GM21381 (cell line): Measurements from ENCODE around the gene TMEM79.

Experiments
- ATAC-seq: cut with Tn5 transposase; IDR thresholded peaks from one replicate; pipeline ENCODE4 v1.9.1; 2021; ENCODE audit warnings: mild to moderate bottlenecking, moderate library complexity; ENCODE audit not compliant: unreplicated experiment

TMEM79 gene, protein sequence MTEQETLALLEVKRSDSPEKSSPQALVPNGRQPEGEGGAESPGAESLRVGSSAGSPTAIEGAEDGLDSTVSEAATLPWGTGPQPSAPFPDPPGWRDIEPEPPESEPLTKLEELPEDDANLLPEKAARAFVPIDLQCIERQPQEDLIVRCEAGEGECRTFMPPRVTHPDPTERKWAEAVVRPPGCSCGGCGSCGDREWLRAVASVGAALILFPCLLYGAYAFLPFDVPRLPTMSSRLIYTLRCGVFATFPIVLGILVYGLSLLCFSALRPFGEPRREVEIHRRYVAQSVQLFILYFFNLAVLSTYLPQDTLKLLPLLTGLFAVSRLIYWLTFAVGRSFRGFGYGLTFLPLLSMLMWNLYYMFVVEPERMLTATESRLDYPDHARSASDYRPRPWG

DNA sequence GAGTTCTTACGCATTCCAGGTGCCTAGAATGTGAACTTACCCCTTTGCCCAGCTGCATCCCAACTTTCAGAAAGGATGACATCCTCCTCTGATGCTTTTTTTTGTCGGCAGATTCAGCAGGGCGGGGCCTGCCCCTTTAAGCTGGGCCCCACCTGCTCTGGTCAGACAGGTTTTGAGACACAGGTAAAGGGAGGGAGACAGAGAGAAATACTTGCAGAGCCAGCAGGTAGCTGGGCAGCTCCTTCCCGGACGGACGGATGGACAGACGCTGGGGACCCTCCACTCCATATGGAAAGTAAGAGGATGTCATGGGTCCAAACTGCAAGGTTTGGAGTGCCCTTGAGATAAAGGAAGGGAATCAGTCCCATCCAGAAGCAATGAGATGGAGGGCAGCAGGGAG, at the start of gene TMEM79:
TSS of gene TMEM79 (plus strand) at position 214 of the 400 bp plus-strand sequence. CDS start 902 bp downstream, outside the sequence.
- ATAC-seq, result no peak

DNA sequence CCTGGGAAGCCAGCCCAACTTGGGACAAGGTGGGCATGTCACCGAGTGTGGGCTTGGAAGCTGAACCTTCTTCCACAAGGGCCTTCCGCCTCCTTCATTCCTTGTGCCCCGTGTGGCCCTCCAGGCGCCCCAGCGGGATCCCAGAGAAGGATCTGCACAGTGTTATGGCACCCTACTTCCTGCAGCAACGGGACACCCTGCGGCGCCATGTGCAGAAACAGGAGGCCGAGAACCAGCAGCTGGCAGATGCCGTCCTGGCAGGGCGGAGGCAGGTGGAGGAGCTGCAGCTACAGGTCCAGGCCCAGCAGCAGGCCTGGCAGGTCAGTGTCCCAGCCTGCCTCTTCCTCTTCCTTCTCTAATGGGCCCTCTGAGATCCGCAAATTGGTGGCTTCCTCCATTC, 48.0 kb upstream of the TMEM79 start:
- no peak for ATAC-seq

DNA sequence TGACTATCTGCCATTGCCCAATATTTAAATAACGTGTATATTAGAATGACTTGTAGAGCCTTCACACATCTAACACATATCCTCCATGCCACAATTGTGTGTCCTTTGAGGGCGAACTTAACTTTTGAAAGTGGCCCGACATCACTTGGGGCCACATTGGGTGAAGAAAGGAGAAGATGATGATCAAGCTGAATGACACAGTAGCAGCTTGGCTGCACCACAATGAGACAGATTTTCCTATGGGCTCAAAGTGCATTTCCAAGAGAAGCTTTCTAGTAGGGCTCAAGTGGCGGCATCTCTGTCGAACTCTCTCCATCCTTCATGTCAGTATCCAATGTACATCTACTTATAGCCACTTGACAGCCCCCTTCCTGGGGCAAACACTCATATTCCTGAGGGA, 45.9 kb upstream of the TMEM79 start:
- ATAC-seq, result no peak

DNA sequence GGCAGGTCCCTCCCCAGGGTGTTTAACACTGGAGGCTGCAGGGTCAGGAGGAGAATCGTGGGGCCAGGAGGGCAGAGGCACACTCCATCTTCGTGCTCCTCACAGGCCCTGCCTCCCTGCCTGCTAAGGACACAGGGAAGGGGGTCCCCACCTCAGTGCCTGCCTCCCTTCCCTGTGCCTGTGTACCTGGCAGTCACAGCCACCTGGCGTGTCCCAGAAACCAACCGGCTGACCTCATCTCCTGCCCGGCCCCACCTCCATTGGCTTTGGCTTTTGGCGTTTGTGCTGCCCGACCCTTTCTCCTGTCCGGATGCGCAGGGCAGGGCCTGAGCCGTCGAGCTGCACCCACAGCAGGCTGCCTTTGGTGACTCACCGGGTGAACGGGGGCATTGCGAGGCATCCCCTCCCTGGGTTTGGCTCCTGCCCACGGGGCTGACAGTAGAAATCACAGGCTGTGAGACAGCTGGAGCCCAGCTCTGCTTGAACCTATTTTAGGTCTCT, 42.8 kb upstream of the TMEM79 start:
- ATAC-seq, result no peak

DNA sequence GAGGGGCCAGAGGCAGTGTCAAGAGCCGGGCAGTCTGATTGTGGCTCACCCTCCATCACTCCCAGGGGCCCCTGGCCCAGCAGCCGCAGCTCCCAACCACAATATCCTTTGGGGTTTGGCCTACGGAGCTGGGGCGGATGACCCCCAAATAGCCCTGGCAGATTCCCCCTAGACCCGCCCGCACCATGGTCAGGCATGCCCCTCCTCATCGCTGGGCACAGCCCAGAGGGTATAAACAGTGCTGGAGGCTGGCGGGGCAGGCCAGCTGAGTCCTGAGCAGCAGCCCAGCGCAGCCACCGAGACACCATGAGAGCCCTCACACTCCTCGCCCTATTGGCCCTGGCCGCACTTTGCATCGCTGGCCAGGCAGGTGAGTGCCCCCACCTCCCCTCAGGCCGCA, 42.2 kb upstream of the TMEM79 start, which contains the start of gene BGLAP:
TSS of gene BGLAP (plus strand) at position 259 of the 400 bp plus-strand sequence. CDS start at position 307, 48 bp downstream.
- no peak for ATAC-seq

DNA sequence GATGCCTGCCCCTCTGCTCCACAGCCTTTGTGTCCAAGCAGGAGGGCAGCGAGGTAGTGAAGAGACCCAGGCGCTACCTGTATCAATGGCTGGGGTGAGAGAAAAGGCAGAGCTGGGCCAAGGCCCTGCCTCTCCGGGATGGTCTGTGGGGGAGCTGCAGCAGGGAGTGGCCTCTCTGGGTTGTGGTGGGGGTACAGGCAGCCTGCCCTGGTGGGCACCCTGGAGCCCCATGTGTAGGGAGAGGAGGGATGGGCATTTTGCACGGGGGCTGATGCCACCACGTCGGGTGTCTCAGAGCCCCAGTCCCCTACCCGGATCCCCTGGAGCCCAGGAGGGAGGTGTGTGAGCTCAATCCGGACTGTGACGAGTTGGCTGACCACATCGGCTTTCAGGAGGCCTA, 41.4 kb upstream of the TMEM79 start:
- no peak for ATAC-seq

DNA sequence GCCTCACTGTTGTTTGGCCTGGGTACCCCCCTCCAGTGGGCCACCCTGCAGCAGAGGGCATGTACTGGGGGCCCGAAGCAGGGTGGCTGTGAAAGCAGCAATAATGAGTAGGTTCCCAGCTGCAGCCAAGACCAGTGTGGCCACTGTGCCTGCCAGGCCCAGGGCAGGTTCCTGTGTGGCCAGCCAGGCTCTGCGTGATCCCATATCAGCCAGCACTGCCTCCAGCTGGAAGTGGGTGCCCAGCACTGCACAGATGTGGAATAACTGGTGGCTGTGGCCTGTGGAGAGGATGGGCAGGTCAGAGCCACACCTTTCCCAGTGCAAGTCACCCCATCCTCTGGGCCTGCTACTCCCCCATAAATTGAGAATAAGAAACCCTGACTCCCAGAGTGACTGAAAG, 40.0 kb upstream of the TMEM79 start:
- no peak for ATAC-seq

DNA sequence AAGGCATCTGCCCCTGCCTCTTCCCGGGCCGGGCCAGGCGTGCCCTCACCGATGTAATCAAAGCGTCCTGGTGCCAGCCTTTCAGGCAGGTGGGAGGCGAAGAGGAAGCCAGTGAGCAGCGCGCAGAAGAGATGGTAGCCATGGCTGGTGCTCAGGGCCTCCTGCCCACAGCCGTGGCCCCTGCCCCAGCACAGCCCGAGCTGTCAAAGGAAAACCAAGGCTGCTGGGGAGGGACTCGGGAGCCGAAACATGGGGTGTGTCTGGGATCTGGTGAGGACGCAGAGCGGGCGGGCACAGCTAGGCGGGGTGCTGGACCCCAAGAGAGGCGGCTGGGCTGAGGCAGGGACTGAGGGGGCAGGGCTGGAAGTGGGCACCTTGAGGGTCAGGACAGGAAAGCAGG, 39.4 kb upstream of the TMEM79 start:
- ATAC-seq, result no peak

DNA sequence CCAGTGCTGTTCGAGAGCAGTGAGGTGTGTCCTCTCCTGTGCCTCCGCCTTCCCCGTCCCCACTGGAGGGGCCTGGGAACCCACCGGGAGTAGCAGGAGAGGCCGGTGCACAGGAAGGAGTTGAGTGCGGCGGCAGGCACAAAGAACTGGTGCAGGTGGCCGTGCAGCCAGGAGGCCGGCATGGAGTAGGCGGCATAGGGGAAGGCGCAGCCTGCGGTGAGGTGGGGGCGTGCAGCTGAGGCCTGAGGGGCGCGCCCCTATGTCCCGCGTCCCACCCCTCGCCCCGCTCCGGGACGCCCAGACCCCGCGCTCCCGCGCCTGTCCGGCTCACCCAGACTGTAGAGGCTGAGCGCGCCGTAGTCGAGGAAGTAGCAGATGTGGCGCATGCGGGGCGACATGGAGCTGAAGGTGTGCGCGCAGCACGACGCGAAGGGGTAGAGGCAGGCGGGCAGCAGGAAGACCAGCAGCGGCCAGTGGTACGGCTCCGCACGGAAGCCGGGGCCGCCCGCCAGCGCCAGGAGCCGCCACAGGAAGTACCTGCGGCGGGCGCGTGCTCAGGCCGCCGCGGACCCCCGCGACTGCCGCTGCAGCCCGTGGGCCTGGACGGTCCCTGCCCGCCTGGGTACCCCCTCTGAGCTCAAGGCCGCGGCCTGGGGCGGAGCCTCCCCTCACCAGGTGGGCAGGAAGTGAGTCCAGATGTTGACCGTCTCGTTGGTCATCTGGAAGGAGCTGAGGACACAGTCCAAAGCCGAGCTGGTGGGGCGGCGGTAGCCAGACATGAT, 38.5 kb upstream of the TMEM79 start:
- ATAC-seq, result no peak

DNA sequence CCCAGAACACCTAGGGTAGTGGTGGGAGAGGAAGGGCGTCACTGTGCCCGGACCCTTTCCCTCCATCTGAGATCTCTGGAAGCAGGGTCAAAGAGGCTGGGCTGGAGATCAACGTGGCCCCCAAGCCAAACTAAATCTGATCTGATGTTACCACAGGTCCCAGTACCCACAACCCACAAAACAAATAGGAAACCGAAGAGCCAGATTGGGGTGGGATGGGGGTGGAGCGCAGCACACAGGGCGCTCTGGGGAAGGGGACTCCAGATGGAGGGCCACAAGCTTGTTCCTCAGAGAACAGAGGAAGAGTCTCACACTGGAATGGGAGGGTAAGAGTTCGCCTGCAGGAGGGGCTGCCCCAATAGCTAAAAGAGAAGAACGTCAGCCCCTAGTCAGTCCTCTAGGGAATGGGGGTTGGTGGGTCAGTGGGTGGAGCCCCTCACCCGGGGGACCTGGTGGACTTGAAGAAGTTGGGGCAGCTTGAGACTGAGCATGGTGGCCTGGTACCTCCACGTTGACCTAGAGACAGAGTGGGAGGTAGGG, 37.8 kb upstream of the TMEM79 start:
- no peak for ATAC-seq

DNA sequence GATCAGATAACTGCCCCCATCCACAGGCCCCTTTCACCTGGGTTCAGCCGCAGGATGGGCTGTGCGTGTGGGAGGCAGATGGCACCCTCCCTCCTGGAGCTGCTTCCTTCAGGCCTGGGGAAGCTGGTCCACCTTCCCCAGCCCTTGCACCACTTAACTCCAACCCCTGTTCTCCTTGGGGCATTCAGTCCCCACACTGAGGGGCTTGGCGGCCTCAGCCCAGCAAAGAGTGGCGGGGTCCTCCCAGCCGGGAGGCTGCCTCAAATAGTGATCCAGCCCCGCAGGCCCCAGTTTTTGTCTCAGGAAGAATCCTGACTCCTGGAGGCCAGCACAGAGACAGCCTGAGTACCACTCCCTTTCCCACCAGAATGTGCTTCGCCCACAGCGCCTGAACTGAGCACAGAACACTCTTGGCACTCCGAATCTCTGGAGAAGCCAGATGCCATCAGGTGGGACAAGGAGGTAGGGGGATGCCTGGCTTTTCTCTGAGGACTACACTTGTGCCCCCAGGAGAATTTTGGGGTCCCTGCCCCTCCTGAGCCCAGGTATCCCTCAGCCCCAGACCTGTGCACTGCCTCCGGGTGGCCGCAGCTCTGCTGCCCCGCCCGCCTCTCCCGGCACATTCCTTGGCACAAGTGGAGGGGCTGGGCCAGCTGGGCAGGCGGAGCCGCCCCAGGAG, 37.2 kb upstream of the TMEM79 start:
- no peak for ATAC-seq

DNA sequence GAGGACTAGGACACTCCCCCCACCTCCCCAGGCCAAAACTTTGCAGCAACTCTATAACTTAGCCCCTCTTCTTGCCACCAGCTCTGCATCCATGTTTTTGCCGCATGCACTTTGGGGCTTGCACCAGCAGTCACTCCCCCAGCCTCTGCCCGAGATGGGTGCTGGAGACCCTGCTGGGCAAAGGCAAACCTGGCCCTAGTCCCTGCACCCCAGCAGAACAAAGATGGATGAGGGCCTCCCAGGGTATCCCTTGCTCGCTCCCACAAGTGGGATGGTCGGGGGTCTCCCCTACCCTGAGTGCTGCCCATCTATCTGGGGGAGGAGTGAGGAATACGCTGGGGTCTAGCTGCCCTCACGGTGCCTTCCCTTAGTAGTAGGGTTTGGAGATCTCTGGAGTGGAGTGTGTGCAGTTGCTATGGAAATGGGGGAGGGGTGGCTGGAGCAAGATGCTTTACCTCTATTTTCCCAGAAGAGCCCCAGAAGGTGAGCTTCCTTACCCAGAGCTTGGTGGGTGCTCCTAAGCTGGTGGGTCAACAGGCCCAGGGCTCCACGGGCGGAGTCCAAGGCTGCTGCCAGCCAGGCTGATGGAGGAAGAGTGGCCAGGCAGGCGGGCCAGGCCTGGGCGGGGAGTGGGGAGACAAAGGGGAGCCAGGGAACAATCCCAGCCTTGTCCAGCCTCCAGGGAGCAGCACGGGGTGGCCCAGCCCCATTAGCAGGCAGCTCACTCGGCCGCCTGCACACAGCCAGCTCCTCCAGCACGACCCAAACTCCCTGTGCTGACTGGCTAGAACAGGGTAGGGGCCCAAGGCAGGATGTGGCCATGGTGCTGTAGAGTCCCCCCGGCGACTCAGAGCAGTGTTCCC, 36.4 kb upstream of the TMEM79 start, which contains the start of gene PAQR6:
TSS of gene PAQR6 (minus strand) at position 597 of the 863 bp plus-strand sequence. CDS start 1,325 bp downstream, outside the sequence.
- no peak for ATAC-seq

DNA sequence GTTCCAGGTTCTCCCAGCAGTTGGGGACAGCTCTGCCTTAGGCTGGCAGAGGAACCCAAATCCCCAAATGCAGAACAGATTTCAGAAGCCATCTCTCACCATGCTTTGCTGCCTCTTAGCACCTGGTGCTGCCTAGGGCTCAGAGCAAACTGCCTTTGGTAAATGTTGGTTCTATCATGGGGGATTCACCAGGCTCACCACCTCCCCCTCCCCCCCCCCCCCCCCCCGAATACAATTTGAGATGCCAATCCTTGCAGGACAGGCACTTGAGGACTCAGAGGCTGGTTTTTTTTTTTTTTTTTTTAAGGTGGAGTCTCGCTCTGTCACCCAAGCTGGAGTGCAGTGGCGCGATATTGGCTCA, 35.8 kb upstream of the TMEM79 start:
- no peak for ATAC-seq

DNA sequence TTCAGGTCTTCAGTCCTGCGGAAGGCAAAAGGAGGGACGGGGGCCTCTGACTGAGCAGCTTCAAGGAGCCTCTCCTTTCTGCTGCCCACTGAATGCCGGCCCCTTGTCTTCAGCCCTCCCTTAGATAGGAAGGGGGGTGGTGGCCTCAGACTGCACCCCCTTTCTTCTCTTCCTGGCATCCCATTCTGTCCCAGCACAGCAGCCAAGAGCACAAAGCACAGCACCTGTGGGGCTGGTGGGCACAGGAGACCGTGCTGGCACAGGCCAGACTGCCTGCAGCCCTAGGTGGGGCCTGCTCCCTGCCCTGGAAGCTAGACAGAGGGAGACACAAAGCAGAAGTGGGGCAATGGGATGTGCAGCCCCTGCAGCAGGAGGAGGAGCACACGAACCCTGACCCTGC, 34.5 kb upstream of the TMEM79 start:
- no peak for ATAC-seq

DNA sequence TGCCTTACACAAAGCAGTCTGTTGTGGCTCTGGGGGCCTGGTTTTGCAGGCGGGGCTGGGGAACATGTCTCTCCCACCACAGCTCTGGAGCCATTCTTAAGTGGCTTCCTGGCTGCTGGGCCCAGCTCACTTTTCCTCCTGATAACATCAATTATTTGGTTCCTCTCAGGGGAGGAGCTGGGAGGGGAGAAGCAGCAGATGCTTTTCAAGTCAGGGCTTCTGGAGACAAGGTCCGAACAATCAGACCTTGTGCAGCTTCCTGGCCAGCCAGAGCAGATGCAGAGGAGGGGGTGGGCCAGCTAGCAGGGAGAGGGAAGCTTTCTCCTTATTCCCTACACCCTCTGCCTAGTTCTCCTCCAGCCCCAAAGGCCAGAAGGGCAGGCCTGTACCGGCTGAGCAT, 32.6 kb upstream of the TMEM79 start:
- no peak for ATAC-seq

DNA sequence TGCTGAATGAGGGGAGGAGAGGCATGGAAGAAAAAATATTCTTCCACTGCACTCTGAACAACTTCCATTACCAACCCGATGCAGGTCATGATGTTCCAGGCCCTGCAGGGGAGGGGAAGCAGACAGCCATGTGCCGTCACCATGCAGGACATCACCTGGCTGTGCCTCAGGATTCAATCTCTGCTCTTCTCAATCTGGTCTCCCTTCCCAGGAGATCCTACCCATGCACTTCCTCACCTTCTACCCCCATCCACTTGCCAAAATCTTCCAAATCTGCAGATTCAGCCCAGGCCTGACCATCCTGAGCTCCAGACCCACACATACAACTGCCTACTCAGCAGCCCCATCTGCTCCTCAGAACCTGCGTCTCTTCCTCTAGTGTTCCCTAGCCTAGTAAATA, 30.5 kb upstream of the TMEM79 start:
- no peak for ATAC-seq

DNA sequence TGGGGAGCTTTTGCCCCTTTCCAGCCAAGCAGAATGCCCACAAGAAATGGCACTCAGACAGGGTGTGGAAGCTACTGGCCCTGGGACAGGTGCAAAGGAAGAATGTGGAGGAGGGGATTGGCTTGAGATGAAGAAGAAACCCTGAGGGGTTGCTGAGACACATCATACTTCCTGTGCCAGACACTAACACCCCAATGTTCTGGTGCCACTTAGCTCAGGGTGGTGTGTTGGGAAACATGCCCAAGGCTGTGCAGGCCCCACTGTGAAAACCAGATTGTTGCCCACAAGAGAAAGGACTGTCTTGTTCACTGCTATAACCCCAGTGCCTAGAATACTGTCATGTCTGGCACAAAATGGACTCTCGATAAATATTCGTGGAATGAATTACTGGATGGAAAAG, 26.4 kb upstream of the TMEM79 start:
- no peak for ATAC-seq

DNA sequence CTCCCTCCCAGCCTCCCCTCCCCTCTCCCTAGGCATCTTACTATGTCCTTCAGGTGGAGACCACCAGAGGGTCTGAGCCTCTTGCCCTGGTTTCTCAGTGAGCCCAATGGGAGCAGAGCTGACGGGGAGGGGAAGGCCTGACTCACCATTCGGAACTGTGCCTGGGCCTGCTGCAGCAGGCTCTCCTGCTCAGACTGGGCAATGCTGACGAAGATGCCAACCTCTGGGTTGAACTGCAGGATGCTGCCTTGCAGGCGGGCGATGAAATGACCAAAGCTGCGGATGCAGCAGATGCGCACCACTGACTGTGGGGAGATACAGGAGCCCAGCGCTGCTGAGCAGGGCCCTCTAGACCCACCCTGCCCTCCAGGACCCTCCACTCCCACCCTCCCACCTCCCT, 25.3 kb upstream of the TMEM79 start:
- no peak for ATAC-seq

DNA sequence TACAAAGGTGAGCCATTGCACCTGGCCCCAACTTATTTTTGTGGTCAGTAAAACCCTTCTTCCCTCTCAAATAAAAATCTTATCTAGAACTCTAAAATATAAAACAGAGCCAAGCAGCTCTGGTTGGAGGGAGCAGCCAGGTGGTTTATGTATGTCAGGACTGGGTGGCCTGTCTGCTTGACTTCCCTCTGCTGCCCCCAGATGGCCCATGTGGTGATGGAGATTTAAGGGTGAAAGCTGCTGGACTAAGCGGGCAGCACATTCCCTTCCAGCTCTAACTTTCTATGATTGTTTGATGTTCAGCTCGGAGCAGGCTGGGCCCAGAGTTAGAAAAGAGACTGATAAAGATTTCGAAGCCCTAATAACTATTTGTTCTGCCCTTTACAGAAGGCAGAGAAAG, 24.3 kb upstream of the TMEM79 start:
- no peak for ATAC-seq

DNA sequence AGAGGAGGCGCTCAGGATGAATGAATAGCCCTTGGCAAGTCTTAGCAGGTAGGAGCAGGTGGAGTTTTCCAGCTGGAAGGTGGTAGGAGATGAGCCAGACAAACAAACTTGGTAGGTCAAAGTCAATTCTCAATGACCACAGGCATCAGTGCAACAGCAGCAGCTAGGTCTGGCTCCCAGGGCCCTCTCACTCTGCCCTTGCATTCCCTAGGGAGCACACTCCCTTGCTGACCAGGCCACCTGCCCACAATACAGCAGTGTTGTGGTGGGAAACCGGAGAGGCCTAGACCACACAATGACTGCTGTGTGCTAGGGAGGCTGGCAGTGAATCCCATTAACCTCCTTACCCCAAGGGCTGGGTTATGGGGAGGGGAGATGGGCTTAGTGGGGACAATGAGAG, 23.2 kb upstream of the TMEM79 start:
- ATAC-seq, result no peak
